Islet of Langerhans (tissue), 1 donor: ENCODE measurements around the gene LRRC74B.
"Not testable (repeated sequence)": the region's sequence is repeated elsewhere in the genome, so short reads cannot be mapped to it uniquely, and the experiment has no call there.

ENCODE experiments used
- FAIRE-seq: peaks from one replicate; lab custom pipeline; 2011; peaks lifted over from hg19 to GRCh38; lab: Jason Lieb, UNC

The LRRC74B gene

GRCh38 chr22:21054714-21055563 lies 9.2 kb downstream of the LRRC74B start:
- FAIRE-seq = no peak

- FAIRE-seq = no peak
Observed at GRCh38 chr22:21055564-21055834, 9.8 kb downstream of the LRRC74B start.

- FAIRE-seq = no peak
Observed at GRCh38 chr22:21055880-21056319, 10.2 kb downstream of the LRRC74B start.

GRCh38 chr22:21060363-21060762 lies 14.6 kb downstream of the LRRC74B start:
- not testable (repeated sequence) for FAIRE-seq

GRCh38 chr22:21061660-21062321 lies 16.0 kb downstream of the LRRC74B start:
- not testable (repeated sequence) for FAIRE-seq

DNA sequence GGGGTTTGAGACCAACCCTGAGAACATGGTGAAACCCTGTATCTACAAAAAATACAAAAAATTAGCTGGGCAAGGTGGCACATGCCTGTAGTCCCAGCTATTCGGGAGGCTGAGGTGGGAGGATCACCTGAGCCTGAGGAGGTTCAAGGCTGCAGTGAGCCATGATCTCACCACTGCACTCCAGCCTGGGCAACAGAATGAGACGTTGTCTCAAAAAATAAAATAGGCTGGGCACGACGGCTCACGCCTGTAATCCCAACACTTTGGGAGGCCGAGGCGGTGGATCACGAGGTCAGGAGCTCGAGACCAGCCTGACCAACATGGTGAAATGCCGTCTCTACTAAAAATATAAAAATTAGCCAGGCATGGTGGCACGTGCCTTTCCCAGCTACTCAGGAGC lies 18.7 kb downstream of the LRRC74B start:
- not testable (repeated sequence) for FAIRE-seq

GRCh38 chr22:21064917-21065864 lies 19.4 kb downstream of the LRRC74B start:
- no peak for FAIRE-seq

- no peak for FAIRE-seq
Observed at GRCh38 chr22:21067075-21067900, 21.5 kb downstream of the LRRC74B start.

DNA sequence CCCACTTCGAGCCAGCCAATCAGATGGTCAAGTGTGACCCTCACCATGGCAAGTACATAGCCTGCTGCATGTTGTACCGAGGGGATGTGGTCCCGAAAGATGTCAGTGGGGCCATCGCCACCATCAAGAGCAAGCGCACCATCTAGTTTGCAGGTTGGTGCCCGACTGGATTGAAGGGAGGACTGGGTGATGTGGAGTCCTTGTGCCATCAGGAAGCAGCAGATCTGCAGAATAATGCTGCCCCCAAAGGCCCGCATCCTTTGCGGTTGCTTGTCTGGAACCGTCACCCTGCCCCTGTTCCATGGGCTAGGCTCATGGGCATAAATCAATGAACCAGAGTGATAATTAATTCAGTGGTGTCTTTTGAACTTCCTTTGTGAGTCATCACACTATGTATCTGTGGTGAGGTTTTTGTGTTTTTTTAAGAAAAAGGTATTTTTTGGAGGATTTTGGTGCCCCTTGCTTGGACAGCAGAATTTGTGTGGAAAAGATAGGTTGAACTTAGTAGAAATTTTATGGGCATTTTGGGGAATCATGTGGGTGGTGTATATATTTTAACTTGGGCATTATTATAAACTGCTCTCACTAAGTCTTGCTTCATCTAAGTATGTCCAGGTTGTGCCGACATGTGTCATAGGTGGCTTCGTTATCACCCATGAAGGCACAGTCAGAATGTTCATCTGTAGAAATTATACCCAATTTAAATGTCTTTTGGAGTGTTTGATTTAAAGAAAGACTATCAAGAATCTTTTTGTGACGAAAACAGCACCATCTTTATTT lies 22.3 kb downstream of the LRRC74B start:
- no peak for FAIRE-seq

DNA sequence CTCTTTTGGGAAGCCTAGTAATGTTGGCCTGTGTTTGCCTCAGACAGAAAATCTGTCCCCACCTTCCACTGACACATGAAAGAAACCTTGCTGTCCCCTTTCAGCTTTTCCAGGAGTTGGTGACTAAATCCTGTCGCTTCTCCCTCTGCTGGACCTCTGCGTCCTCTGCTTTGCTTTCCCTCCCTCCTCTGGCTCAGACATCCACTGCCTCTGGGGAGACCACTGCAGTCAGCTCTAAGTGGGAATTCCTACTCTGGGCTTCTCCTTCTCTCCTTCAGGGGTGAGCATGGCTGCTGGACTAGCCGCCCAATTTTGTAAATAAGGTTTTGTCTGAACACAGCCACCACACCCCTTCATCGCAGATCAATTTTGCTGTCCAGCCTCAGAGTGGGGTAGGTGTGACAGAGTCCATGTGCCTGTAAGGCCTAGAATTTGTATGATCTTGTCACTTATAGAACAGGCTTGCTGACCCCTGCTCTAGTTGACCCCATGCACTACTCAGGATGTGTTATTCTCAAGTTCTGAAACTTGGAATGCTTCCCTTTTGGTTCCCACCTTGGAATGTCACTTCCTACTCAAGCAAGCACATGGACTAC lies 23.0 kb downstream of the LRRC74B start:
- FAIRE-seq = no peak

DNA sequence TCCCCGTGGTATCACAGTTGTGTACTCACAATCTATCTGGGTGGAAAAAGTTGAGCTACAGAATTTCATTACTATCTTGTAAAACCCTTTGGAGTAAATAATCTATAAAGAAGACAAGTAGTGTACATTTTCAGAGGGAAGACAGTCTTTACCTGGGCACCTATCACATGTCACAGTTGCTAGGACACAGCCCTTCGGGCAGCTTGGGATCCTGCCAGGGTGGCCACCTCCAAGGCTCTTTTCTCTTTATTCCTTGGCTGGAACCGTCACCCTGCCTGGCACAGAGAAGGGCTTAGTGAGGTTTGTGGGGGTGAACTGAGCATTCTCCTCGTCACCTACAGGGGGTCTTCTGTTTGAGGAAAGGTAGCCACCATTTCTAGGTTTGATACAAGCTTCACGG lies 23.6 kb downstream of the LRRC74B start:
- FAIRE-seq = no peak

DNA sequence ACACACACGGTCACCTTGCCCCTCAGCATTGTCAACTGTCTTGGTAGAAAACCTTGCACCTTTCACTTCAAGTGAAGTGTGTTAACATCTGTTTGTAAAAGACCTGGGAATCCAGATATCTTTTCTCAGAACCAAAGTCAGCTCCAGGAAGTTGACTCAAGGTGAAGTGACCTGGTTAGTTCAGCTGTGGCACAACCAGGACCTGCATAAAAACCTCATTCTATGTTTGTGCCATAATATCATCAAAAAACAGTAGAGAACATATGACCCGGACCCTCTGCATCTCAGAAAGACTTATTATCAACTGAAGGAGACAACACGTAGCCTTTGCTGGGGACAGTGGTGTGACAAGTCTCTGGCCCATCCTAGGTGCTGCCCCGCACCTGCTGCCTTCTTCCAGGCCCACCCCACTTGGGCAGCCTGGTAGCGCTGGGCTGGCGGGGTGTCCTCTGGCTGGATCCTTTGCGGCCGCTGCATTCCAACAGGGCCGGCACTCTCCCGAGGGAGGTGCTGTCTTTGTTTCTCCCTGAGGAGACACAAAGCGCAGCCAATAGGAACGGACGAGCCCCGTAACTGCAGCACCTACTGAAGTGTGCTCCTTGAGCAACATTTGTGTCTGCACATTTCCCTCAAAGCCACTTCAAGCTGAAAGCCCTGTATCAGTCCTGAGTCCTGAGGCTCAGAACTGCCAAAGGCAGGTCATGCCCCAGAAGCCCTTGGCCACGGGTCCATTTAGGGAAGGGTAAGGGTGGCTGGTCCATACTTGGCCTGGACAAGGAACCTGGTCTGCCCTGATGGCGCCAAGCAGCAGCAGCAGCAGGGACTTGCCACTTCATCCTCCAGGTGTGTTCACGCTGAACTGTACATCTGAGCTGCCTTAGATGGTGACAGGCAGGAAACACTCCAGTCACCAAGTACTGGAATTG lies 25.2 kb downstream of the LRRC74B start:
- no peak for FAIRE-seq

DNA sequence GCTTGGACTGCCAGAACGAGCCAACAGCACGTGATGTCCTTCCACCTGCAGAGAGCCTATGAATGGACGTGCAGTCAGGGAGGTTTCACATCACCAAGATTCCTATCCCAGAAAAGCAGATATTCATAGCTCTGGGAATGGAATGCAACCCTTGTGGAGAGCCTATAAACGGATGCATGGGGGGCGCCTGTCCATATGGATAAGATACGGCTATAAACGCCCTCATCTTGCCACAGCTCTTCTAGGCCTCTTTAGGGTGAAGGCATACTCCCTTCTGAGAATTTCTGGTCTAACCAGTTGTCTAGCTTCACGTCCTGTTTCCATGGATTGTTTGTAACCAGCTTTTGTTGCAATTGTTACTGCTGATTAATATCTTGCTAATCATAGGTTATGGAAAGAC lies 26.1 kb downstream of the LRRC74B start:
- not testable (repeated sequence) for FAIRE-seq

DNA sequence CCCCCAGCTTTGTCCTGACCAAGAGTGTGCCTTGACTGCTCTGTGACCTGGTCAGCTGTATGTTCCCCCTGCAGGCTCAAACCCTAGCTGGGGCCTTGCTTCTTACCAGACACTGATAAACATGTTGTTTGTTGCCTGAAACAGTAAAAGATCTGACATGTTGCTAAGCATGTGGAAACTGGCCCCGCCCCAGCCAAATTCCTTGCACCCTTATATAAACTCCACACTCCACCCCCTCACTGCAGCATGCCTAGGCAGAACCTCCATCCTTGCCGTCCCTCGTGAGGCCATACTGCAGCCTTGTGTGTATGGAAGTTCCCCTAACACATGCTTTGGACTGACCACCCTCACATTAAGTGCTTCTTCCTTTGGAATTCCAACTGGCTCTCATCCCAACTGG lies 27.3 kb downstream of the LRRC74B start:
- FAIRE-seq = no peak

DNA sequence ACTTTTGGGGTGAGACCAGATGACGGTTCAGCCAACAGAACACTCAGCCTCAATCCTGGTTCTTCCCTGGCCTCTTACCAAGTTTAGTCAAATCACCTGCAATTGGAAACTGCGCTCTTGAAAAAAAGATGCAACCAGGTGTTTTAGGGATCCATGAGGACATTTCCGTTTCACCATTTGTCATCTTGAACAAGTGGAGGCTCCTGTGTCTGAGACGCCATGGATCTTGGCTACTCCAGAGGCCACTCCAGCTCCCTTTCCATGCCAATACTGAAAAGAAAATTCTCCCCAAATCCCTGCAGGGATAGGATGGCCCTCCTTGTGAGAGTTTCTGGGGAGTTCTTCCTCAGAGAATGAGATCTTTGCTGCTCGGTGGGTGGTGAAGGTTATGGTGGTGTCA lies 27.7 kb downstream of the LRRC74B start:
- no peak for FAIRE-seq

GRCh38 chr22:21074102-21074715 lies 28.5 kb downstream of the LRRC74B start:
- no peak for FAIRE-seq

DNA sequence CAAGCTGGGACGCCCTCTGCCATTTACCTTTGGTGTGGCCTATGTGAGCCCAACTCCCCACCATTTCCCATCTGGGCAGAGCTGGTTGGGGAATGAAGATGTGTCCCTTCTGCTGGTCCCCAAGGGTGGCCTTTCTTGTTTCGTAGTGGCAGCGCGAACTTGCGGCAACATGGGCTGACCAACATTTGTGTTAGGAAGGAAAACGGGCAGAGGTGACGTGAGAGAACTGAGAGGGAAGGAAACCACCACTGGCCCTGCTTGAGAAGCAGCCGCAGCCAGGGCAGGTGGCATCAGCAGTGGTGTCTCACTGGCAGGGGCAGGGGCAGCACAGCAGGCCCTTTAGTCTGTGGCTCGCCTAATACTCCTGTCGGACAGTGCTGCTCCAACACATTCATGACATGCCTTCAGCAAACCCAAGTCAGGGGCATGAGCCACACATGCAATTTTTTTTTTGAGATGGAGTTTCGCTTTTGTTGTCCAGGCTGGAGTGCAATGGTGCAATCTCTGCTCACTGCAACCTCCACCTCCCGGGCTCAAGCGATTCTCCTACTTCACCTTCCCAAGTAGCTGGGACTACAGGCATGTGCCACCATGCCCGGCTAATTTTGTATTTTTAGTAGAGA lies 29.9 kb downstream of the LRRC74B start:
- FAIRE-seq = no peak

- no peak for FAIRE-seq
Observed at GRCh38 chr22:21076912-21077625, 31.3 kb downstream of the LRRC74B start.
